ENCODE data around the gene CRY2.
"Not testable (repeated sequence)": the region's sequence is repeated elsewhere in the genome, so short reads cannot be mapped to it uniquely, and the experiment has no call there.

DNA sequence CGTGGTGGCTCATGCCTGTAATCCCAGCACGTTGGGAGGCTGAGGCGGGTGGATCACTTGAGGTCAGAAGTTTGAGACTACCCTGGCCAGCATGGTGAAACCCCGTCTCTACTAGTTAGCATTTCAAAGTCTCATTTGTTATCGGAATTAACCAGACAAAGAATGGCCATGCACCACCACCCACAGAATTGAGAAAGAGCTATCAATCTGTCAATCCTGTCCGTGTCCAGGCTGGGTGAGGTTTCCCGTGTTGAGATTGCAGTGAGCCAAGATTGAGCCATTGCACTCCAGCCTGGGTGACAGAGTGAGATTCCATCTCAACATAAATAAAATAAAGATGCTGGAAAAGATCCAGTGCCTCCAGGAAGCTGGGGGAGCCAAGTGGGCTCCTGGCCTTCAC is 20.8 kb upstream of the CRY2 start:
- TF ChIP-seq, protein P1, sequence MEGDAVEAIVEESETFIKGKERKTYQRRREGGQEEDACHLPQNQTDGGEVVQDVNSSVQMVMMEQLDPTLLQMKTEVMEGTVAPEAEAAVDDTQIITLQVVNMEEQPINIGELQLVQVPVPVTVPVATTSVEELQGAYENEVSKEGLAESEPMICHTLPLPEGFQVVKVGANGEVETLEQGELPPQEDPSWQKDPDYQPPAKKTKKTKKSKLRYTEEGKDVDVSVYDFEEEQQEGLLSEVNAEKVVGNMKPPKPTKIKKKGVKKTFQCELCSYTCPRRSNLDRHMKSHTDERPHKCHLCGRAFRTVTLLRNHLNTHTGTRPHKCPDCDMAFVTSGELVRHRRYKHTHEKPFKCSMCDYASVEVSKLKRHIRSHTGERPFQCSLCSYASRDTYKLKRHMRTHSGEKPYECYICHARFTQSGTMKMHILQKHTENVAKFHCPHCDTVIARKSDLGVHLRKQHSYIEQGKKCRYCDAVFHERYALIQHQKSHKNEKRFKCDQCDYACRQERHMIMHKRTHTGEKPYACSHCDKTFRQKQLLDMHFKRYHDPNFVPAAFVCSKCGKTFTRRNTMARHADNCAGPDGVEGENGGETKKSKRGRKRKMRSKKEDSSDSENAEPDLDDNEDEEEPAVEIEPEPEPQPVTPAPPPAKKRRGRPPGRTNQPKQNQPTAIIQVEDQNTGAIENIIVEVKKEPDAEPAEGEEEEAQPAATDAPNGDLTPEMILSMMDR (optimal IDR thresholded peaks at IDR 0.05 in 1 of 3, IDR thresholded peaks at IDR 0.05 in 1 of 3, conservative IDR thresholded peaks at IDR 0.05 in 1 of 3; ENCODE audit: extremely low read depth in 1 of 3, insufficient read depth in 2 of 3, low read length in 3 of 3), result not testable (repeated sequence)
- not testable (repeated sequence) for TF ChIP-seq EZH2 (IDR thresholded peaks at IDR 0.05; ENCODE audit: low read length)
